ENCODE results near the gene OR52A1.
"Not testable (repeated sequence)": the region's sequence is repeated elsewhere in the genome, so short reads cannot be mapped to it uniquely, and the experiment has no call there.

OR52A1 gene

DNA sequence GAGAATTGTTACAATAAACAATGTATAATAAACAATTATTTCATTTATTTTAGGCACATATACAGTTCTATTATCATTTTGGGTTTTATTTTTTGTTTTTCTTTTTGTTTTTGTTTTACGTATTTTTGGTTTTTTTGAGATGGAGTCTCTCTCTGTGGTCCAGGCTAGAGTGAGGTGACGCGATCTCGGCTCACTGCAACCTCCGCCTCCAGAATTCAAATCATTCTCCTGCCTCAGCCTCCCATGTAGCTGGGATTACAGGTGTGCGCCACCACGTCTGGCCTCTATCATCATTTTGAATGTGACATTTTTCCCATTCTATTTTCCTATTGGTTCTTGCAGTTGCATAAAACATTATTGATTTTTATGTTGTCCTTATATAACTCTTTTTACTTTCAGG lies 20.4 kb upstream of the OR52A1 start:
- Histone ChIP-seq H3K36me3 (ENCODE audit: control insufficient read depth in 2 of 2, insufficient read depth in 2 of 2, low read length in 2 of 2) (no peaks in the 10 kb centered on the region), H3K4me3 (ENCODE audit: low read length in 2 of 2) (no peak overlapping the region), H3K9ac (ENCODE audit: low read depth in 1 of 2, low read length in 2 of 2) (no peak overlapping the region), H3K27ac (ENCODE audit: low read depth in 2 of 2, low read length in 2 of 2) (no peak overlapping the region), H3K9me3 (ENCODE audit: control insufficient read depth in 2 of 2, low read length in 2 of 2) (no peaks in the 10 kb centered on the region), H3K4me1 (ENCODE audit: control insufficient read depth in 2 of 2, insufficient read depth in 2 of 2, low read length in 2 of 2) (no peaks in the 10 kb centered on the region), H3K27me3 (ENCODE audit: control insufficient read depth in 2 of 2, insufficient read depth in 2 of 2, low read length in 2 of 2) (no peaks in the 10 kb centered on the region)

DNA sequence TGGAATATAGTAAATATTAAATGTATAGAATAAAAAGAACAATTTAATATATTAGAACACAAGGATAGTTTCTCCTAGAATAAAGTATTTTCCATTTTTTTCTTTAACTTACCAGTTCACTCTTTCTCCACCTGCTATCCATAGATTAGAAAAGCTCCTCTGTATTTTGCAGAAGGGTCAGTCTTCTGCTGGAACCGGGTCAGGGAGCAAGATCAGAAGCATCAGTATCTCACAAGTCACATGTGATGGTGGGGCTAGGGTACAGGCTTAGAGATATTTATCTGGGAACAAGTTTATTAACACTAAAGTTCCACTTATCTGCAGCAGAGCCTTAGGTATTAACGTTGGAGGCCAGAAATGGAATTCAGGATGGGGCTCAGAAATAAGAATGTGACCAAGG lies 17.3 kb upstream of the OR52A1 start:
- H3K27ac ChIP-seq (ENCODE audit: low read depth in 2 of 2, low read length in 2 of 2) = no peak overlapping the region
- H3K9ac ChIP-seq (ENCODE audit: low read depth in 1 of 2, low read length in 2 of 2) = no peak overlapping the region
- H3K9me3 ChIP-seq (ENCODE audit: control insufficient read depth in 2 of 2, low read length in 2 of 2) = no peaks in the 10 kb centered on the region
- H3K4me3 ChIP-seq (ENCODE audit: low read length in 2 of 2) = no peak overlapping the region
- H3K27me3 ChIP-seq (ENCODE audit: control insufficient read depth in 2 of 2, insufficient read depth in 2 of 2, low read length in 2 of 2) = no peaks in the 10 kb centered on the region
- H3K36me3 ChIP-seq (ENCODE audit: control insufficient read depth in 2 of 2, insufficient read depth in 2 of 2, low read length in 2 of 2) = no peaks in the 10 kb centered on the region
- H3K4me1 ChIP-seq (ENCODE audit: control insufficient read depth in 2 of 2, insufficient read depth in 2 of 2, low read length in 2 of 2) = no peaks in the 10 kb centered on the region

DNA sequence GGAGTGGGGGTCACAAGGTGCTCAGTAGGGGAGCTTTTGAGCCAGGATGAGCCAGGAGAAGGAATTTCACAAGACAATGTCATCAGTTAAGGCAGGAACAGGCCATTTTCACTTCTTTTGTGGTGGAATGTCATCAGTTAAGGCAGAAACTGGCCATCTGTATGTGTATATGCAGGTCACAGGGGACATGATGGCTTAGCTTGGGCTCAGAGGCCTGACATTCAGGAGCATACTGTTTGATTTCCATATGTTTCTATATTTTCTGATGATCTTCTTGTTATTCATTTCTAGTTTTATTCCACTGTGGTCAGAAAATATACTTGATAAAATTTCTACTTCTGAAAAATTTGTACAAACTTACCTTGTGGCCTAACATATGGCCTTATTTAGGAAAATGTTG lies 11.3 kb upstream of the OR52A1 start:
- H3K4me1 ChIP-seq (ENCODE audit: control insufficient read depth in 2 of 2, insufficient read depth in 2 of 2, low read length in 2 of 2); H3K4me3 ChIP-seq (ENCODE audit: low read length in 2 of 2); H3K9ac ChIP-seq (ENCODE audit: low read depth in 1 of 2, low read length in 2 of 2); H3K36me3 ChIP-seq (ENCODE audit: control insufficient read depth in 2 of 2, insufficient read depth in 2 of 2, low read length in 2 of 2); H3K9me3 ChIP-seq (ENCODE audit: control insufficient read depth in 2 of 2, low read length in 2 of 2); H3K27me3 ChIP-seq (ENCODE audit: control insufficient read depth in 2 of 2, insufficient read depth in 2 of 2, low read length in 2 of 2); H3K27ac ChIP-seq (ENCODE audit: low read depth in 2 of 2, low read length in 2 of 2): not testable (repeated sequence)

DNA sequence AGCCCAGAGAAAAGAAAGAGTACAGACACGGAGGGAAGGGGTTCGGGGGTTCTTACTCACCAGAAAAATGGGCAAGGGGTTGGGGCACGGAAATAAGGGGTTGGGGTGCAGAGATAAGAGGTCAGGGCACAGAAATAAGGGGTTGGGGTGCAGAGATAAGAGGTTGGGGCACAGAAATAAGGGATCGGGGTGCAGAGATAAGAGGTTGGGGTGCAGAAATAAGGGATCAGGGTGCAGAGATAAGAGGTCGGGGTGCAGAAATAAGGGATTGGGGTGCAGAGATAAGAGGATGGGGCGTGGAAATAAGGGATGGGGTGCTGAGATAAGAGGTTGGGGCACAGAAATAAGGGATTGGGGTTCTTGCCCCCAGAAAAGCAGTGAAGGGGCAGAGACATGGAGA lies 10.2 kb upstream of the OR52A1 start:
- not testable (repeated sequence) for H3K36me3 ChIP-seq (ENCODE audit: control insufficient read depth in 2 of 2, insufficient read depth in 2 of 2, low read length in 2 of 2); H3K9ac ChIP-seq (ENCODE audit: low read depth in 1 of 2, low read length in 2 of 2); H3K4me3 ChIP-seq (ENCODE audit: low read length in 2 of 2); H3K27ac ChIP-seq (ENCODE audit: low read depth in 2 of 2, low read length in 2 of 2); H3K27me3 ChIP-seq (ENCODE audit: control insufficient read depth in 2 of 2, insufficient read depth in 2 of 2, low read length in 2 of 2); H3K4me1 ChIP-seq (ENCODE audit: control insufficient read depth in 2 of 2, insufficient read depth in 2 of 2, low read length in 2 of 2); H3K9me3 ChIP-seq (ENCODE audit: control insufficient read depth in 2 of 2, low read length in 2 of 2)

DNA sequence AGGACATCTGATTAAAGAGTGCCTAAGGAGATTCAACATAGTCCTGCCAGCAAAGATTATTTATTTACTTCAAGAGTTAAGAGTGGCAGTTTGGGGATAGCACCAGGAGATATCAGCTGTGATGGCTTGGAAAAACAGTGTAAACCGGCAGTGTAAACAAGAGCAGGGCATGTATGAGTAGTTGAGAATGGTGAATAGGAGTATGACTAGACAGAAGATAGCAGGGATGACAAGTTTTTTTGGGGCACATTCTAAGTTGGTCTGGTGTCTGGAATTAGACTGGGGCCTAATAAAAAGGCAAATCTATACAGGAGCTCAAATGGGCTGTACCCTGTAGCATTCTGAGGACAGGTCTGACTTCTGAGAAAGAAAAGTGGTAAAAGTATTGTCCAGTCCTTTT lies 6.5 kb upstream of the OR52A1 start:
- H3K27me3 ChIP-seq (ENCODE audit: control insufficient read depth in 2 of 2, insufficient read depth in 2 of 2, low read length in 2 of 2); H3K27ac ChIP-seq (ENCODE audit: low read depth in 2 of 2, low read length in 2 of 2); H3K4me1 ChIP-seq (ENCODE audit: control insufficient read depth in 2 of 2, insufficient read depth in 2 of 2, low read length in 2 of 2); H3K36me3 ChIP-seq (ENCODE audit: control insufficient read depth in 2 of 2, insufficient read depth in 2 of 2, low read length in 2 of 2); H3K9me3 ChIP-seq (ENCODE audit: control insufficient read depth in 2 of 2, low read length in 2 of 2); H3K9ac ChIP-seq (ENCODE audit: low read depth in 1 of 2, low read length in 2 of 2); H3K4me3 ChIP-seq (ENCODE audit: low read length in 2 of 2): not testable (repeated sequence)

DNA sequence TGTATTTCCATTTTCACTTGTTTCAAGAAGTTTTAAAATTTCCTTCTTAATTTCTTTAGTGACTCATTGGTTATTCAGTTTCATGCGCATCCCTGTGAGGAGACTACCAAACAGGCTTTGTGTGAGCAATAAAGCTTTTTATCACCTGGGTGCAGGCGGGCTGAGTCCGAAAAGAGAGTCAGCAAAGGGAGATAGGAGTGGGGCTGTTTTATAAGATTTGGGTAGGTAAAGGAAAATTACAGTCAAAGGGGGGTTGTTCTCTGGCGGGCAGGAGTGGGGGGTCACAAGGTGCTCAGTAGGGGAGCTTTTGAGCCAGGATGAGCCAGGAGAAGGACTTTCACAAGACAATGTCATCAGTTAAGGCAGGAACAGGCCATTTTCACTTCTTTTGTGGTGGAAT lies 5.7 kb upstream of the OR52A1 start:
- H3K9me3 ChIP-seq (ENCODE audit: control insufficient read depth in 2 of 2, low read length in 2 of 2); H3K27me3 ChIP-seq (ENCODE audit: control insufficient read depth in 2 of 2, insufficient read depth in 2 of 2, low read length in 2 of 2); H3K4me3 ChIP-seq (ENCODE audit: low read length in 2 of 2); H3K36me3 ChIP-seq (ENCODE audit: control insufficient read depth in 2 of 2, insufficient read depth in 2 of 2, low read length in 2 of 2); H3K9ac ChIP-seq (ENCODE audit: low read depth in 1 of 2, low read length in 2 of 2); H3K27ac ChIP-seq (ENCODE audit: low read depth in 2 of 2, low read length in 2 of 2); H3K4me1 ChIP-seq (ENCODE audit: control insufficient read depth in 2 of 2, insufficient read depth in 2 of 2, low read length in 2 of 2): not testable (repeated sequence)

DNA sequence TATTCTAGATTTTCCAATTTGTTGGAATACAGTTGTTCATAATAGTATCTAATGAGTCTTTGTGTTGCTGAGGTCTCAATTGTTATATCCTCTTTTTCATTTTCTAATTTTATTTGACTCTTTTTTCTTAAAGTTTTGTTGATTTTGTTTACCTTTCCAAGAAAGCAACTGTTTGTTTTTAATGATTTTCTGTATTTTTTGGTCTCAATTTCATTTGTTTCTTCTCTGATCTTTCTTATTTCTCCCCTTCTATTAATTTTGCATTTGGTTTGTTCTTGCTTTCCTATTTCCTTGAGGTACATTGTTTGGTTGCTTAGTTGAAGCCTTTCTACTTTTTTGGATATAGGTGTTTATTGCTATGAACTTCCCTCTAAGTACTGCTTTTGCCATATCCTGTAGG lies 5.2 kb upstream of the OR52A1 start:
- Histone ChIP-seq H3K4me1 (ENCODE audit: control insufficient read depth in 2 of 2, insufficient read depth in 2 of 2, low read length in 2 of 2) (no peaks in the 10 kb centered on the region), H3K4me3 (ENCODE audit: low read length in 2 of 2) (no peak overlapping the region), H3K9ac (ENCODE audit: low read depth in 1 of 2, low read length in 2 of 2) (no peak overlapping the region), H3K27me3 (ENCODE audit: control insufficient read depth in 2 of 2, insufficient read depth in 2 of 2, low read length in 2 of 2) (no peaks in the 10 kb centered on the region), H3K27ac (ENCODE audit: low read depth in 2 of 2, low read length in 2 of 2) (no peak overlapping the region), H3K9me3 (ENCODE audit: control insufficient read depth in 2 of 2, low read length in 2 of 2) (no peaks in the 10 kb centered on the region), H3K36me3 (ENCODE audit: control insufficient read depth in 2 of 2, insufficient read depth in 2 of 2, low read length in 2 of 2) (no peaks in the 10 kb centered on the region)

DNA sequence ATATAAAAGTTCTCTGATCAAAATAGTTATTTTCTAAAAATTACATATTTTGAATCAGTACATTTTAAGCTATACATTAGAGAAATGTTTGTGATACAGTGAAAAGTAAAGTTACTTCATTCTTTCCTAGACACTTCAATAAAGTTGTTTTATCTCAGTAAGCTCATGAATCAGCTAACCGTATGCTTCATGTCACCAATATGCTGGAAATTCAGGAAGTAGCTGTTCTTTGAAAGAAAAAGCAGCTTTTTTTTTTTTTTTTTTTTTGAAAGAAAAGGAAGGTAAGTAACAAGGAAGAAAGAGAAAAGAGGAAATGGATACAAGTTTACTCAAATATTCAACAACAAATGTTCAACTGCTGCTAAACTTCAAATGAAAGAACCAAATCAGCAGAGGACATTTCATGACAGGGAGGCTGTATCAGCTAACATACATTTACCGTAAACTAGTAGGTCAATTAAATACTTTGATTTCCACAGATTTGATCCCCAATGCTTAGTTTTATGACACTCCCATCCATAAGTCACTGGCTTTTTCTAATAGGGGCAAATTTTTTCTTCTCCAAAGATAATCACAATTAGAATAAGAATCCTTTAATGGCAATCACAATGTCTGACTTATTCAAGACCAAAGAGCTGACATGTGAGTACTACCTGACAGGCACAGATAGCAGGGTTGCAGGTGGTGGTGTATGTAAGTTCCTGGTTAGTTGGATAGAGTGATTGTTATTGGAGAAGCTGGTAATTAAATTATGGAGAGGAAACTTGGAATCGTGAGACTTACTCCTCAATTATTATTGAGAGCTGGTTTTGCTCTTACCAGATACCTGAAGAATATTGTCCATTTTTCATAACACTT lies 754 bp downstream of the OR52A1 start:
- Histone ChIP-seq H3K4me1 (ENCODE audit: control insufficient read depth in 2 of 2, insufficient read depth in 2 of 2, low read length in 2 of 2) (no peaks in the 10 kb centered on the region), H3K9me3 (ENCODE audit: control insufficient read depth in 2 of 2, low read length in 2 of 2) (no peaks in the 10 kb centered on the region), H3K27me3 (ENCODE audit: control insufficient read depth in 2 of 2, insufficient read depth in 2 of 2, low read length in 2 of 2) (no peaks in the 10 kb centered on the region), H3K9ac (ENCODE audit: low read depth in 1 of 2, low read length in 2 of 2) (no peak overlapping the region), H3K27ac (ENCODE audit: low read depth in 2 of 2, low read length in 2 of 2) (no peak overlapping the region), H3K4me3 (ENCODE audit: low read length in 2 of 2) (no peak overlapping the region), H3K36me3 (ENCODE audit: control insufficient read depth in 2 of 2, insufficient read depth in 2 of 2, low read length in 2 of 2) (no peaks in the 10 kb centered on the region)

DNA sequence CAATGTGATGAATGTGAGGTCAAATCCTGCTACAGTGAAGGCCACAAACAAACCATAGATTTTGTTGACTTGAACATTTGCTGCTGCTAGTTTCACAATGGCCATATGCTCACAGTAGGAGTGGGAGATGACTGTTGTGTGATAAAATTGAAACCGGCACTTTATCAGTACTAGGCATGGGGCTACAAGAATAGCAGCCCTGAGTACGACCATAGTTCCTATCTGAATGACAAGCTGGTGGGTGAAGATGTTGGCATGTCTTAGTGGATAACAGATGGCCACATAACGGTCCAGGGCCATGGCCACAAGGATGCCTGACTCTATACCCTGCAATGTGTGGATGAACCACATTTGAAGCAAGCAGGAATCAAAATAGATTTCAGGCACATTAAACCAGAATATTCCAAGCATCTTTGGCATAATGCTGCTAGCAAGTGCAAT lies 2.8 kb downstream of the OR52A1 start:
- Histone ChIP-seq H3K36me3 (ENCODE audit: control insufficient read depth in 2 of 2, insufficient read depth in 2 of 2, low read length in 2 of 2) (no peaks in the 10 kb centered on the region), H3K9me3 (ENCODE audit: control insufficient read depth in 2 of 2, low read length in 2 of 2) (no peaks in the 10 kb centered on the region)

DNA sequence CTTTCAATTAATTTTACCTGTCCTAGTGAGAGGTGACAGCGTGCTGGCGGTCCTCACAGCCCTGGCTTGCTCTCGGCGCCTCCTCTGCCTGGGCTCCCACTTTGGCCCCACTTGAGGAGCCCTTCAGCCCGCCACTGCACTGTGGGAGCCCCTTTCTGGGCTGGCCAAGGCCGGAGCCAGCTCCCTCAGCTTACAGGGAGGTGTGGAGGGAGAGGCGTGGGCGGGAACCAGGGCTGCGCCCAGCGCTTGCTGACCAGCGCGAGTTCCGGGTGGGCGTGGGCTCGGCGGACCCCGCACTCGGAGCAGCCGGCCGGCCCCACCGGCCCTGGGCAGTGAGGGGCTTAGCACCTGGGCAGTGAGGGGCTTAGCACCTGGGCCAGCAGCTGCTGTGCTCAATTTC lies 10.4 kb downstream of the OR52A1 start:
- H3K36me3 ChIP-seq (ENCODE audit: control insufficient read depth in 2 of 2, insufficient read depth in 2 of 2, low read length in 2 of 2); H3K4me3 ChIP-seq (ENCODE audit: low read length in 2 of 2); H3K9ac ChIP-seq (ENCODE audit: low read depth in 1 of 2, low read length in 2 of 2); H3K27ac ChIP-seq (ENCODE audit: low read depth in 2 of 2, low read length in 2 of 2); H3K27me3 ChIP-seq (ENCODE audit: control insufficient read depth in 2 of 2, insufficient read depth in 2 of 2, low read length in 2 of 2); H3K4me1 ChIP-seq (ENCODE audit: control insufficient read depth in 2 of 2, insufficient read depth in 2 of 2, low read length in 2 of 2); H3K9me3 ChIP-seq (ENCODE audit: control insufficient read depth in 2 of 2, low read length in 2 of 2): not testable (repeated sequence)

More for the DNA sequence above, 2.8 kb downstream of the OR52A1 start:
- Histone ChIP-seq H3K27ac (ENCODE audit: low read depth in 2 of 2, low read length in 2 of 2) (no peak overlapping the region), H3K4me3 (ENCODE audit: low read length in 2 of 2) (no peak overlapping the region), H3K4me1 (ENCODE audit: control insufficient read depth in 2 of 2, insufficient read depth in 2 of 2, low read length in 2 of 2) (no peaks in the 10 kb centered on the region), H3K27me3 (ENCODE audit: control insufficient read depth in 2 of 2, insufficient read depth in 2 of 2, low read length in 2 of 2) (no peaks in the 10 kb centered on the region), H3K9ac (ENCODE audit: low read depth in 1 of 2, low read length in 2 of 2) (no peak overlapping the region)

DNA sequence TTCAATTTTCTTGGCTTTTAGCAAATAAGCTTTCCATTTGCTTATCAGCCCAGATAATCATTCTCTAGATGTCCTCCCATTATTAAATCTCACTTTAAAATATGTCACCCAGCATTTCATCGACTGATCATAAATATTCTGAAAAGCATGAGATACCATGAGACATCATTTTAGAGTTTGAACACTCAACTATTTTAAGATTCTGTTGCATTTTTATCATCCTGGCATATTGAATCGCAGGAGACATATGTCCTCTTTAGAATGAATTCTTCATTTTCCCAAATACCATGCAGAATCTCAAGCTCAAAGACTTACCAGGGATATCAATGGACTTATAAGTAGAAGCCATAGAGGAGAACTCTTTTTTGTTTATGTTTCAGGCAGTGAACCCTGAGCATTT lies 16.6 kb downstream of the OR52A1 start, which contains the start of gene OR52A5:
TSS of gene OR52A5 (minus strand) at position 361 of the 400 bp plus-strand sequence. CDS start 5,714 bp downstream, outside the sequence.
- Histone ChIP-seq H3K4me1 (ENCODE audit: control insufficient read depth in 2 of 2, insufficient read depth in 2 of 2, low read length in 2 of 2) (no peaks in the 10 kb centered on the region), H3K9me3 (ENCODE audit: control insufficient read depth in 2 of 2, low read length in 2 of 2) (no peaks in the 10 kb centered on the region)

More for the DNA sequence above, 16.6 kb downstream of the OR52A1 start, which contains the start of gene OR52A5:
- Histone ChIP-seq H3K36me3 (ENCODE audit: control insufficient read depth in 2 of 2, insufficient read depth in 2 of 2, low read length in 2 of 2) (no peaks in the 10 kb centered on the region), H3K4me3 (ENCODE audit: low read length in 2 of 2) (no peak within 1 kb of the TSS), H3K27ac (ENCODE audit: low read depth in 2 of 2, low read length in 2 of 2) (no peak within 1 kb of the TSS), H3K27me3 (ENCODE audit: control insufficient read depth in 2 of 2, insufficient read depth in 2 of 2, low read length in 2 of 2) (no peaks in the 10 kb centered on the region), H3K9ac (ENCODE audit: low read depth in 1 of 2, low read length in 2 of 2) (no peak within 1 kb of the TSS)
